Tibial artery (tissue), 4 donors: ENCODE measurements around the gene NDUFAF8.

Experiments used
- DNase-seq, 2 donors: peaks; one replicate each; pipeline ENCODE4 v3.0.0-alpha.2; 2019
- H3K27ac ChIP-seq, 2 donors: fragments of 200-600 bp; sonication (generic) in 1 of 2; 1 replicate in 1 of 2; 2 replicates in 1 of 2; pipeline ENCODE4 v1.5.1; 2018 to 2019; ENCODE audit warnings: mild to moderate bottlenecking in 1 of 2
- H3K27me3 ChIP-seq, 2 donors: fragments of 200-600 bp; sonication (generic) in 1 of 2; one replicate each; pipeline versions ENCODE4 v1.5.1 to v1.6.0; 2016 to 2019
- H3K36me3 ChIP-seq, 3 donors: fragments of 200-600 bp; sonication (generic) in 2 of 3; one replicate each; pipeline ENCODE4 v1.5.1; 2016 to 2019; ENCODE audit warnings: mild to moderate bottlenecking in 2 of 3
- H3K4me1 ChIP-seq, 4 donors: fragments of 200-600 bp; sonication (generic) in 2 of 4; 1 replicate in 3 of 4; 2 replicates in 1 of 4; pipeline ENCODE4 v1.5.1; 2016 to 2019
- H3K4me3 ChIP-seq, 2 donors: fragments of 200-600 bp; sonication (generic) in 1 of 2; 1 replicate in 1 of 2; 2 replicates in 1 of 2; pipeline ENCODE4 v1.5.1; 2018 to 2019; ENCODE audit warnings: mild to moderate bottlenecking in 2 of 2
- H3K9me3 ChIP-seq, 3 donors: fragments of 200-600 bp; sonication (generic) in 1 of 3; one replicate each; pipeline ENCODE4 v1.5.1; 2016 to 2019
- CTCF ChIP-seq, 2 experiments: fragments of 200-600 bp in 1 of 2; fragments of 450-650 bp in 1 of 2; IDR thresholded peaks; one replicate each; pipeline ENCODE4 v1.5.1; 2017 to 2019; ENCODE audit warnings: antibody characterized with exemption in 2 of 2, mild to moderate bottlenecking in 1 of 2, moderate library complexity in 1 of 2
- intact Hi-C: fragments of 100-400 bp; cut with DNase I; formaldehyde crosslinking; loops from one replicate; pipeline ENCODE4 v1.15.0; 2023; ENCODE audit warnings: low total_unique reads

The NDUFAF8 gene

DNA sequence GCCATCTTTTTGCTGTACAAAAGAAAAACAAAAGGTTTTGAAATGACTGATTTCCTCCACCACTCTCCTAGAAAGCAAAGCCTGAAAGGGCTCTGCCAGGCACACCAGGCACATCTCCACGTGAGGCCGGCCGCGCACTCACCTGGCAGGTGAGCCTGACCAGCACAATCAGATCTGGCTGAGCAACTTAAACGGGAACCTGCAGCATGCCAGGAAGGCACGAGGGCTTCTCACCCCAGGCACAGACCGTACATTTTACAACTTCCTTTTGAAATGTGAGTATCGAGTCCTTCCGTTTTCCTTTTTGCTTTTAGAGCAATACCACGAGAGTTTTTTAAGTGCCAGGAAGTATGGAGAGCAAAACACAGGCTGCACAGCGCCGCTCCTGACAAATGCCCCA lies 33.5 kb downstream of the NDUFAF8 start:
- Histone ChIP-seq H3K36me3 (peaks cover 55 to 94% (median 79%) of the 10 kb centered on the region in 3 donors), H3K4me1 (no peaks in the 10 kb centered on the region), H3K4me3 (no peak overlapping the region), H3K27ac (no peak overlapping the region), H3K27me3 (no peaks in the 10 kb centered on the region), H3K9me3 (no peaks in the 10 kb centered on the region)
- no peak for DNase-seq
- intact Hi-C loops = no loop called here
- no peak for TF ChIP-seq CTCF (IDR thresholded peaks at IDR 0.05)

DNA sequence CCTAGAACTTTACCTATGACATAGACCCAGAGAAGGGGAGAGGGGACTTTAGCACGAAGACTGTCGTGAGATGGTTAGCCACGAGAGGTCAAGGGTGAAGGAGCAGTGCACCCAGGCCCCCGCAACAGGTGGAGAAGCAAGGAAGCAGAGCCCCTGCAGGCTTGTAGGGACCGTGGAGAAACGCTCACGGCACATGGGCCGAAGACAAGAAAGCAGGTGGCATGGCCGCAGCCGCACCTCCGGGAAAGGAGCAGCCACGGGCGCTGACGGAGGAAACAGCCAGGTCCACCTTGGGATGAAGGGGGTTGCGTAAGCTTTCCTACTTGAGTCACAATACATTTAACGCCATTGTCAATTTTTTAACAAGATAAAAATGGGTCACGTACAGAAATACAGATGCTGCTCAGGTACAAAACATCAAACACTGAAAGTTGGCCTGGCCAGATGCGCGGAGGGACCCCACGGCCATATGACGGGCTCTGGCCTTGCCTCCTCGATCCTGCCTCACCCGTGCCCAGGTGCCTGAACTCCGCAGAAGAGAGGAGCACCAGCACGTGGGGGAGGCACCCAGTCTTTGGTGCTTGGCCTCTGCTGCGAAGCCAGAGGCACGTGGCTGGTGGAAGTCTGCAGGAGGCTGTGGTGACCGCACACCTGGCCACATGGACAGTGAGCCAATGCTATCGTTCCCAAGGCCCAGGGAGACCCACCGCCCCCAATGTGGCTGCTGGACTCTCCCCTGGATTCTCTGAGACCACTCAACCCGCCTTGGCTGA lies 34.8 kb downstream of the NDUFAF8 start:
- Histone ChIP-seq H3K36me3 (peaks cover 54 to 96% (median 74%) of the 10 kb centered on the region in 3 donors), H3K4me3 (no peak overlapping the region), H3K9me3 (no peaks in the 10 kb centered on the region), H3K27me3 (no peaks in the 10 kb centered on the region), H3K27ac (no peak overlapping the region), H3K4me1 (no peaks in the 10 kb centered on the region)
- TF ChIP-seq CTCF (IDR thresholded peaks at IDR 0.05) = no peak
- no peak for DNase-seq
- intact Hi-C loops = no loop called here

DNA sequence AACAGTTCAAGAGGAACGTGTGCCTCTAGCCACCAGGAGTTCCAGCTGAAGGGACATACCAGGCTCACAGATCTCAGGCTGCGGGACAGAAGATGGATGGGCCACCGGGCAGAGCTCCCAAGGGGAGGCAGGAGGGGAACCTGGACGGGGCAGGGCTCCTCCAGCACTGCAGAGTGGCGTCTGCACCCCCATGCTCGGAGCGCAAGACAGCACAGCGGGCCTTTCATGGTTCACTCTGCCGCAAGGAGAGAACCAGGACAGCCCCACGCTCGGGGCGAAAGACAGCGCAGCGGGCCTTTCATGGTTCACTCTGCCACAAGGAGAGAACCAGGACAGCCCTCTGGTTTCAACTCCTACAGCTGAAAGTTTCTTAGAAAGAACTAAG lies 35.3 kb downstream of the NDUFAF8 start:
- intact Hi-C loops = no loop called here
- no peak for DNase-seq
- H3K4me3 ChIP-seq = no peak overlapping the region
- H3K27me3 ChIP-seq = no peaks in the 10 kb centered on the region
- no peaks in the 10 kb centered on the region for H3K4me1 ChIP-seq
- no peak for TF ChIP-seq CTCF (IDR thresholded peaks at IDR 0.05)
- peaks cover 49 to 98% (median 75%) of the 10 kb centered on the region in 3 donors for H3K36me3 ChIP-seq
- no peak overlapping the region for H3K27ac ChIP-seq
- no peaks in the 10 kb centered on the region for H3K9me3 ChIP-seq

- Histone ChIP-seq H3K27ac (no peak overlapping the region), H3K4me1 (no peaks in the 10 kb centered on the region), H3K4me3 (no peak overlapping the region), H3K36me3 (peaks cover 40 to 98% (median 79%) of the 10 kb centered on the region in 3 donors), H3K27me3 (no peaks in the 10 kb centered on the region), H3K9me3 (no peaks in the 10 kb centered on the region)
- no peak for DNase-seq
- intact Hi-C loops = no loop called here
- no peak for TF ChIP-seq CTCF (IDR thresholded peaks at IDR 0.05)
Measured at GRCh38 chr17:81276781-81277180, 37.7 kb downstream of the NDUFAF8 start.

- TF ChIP-seq CTCF (IDR thresholded peaks at IDR 0.05) = no peak
- Histone ChIP-seq H3K4me3 (no peak overlapping the region), H3K4me1 (no peaks in the 10 kb centered on the region), H3K27ac (no peak overlapping the region), H3K36me3 (peaks cover 40 to 98% (median 81%) of the 10 kb centered on the region in 3 donors), H3K9me3 (no peaks in the 10 kb centered on the region), H3K27me3 (no peaks in the 10 kb centered on the region)
- intact Hi-C loops = no loop called here
- no peak for DNase-seq
Measured at GRCh38 chr17:81277421-81277820, 38.3 kb downstream of the NDUFAF8 start.
